AG04449 (cell line): ENCODE results near the gene WWC1.
A peak's percentile ranks its signal among the peaks of the same experiment; 100 is the strongest.

Source experiments
- CTCF ChIA-PET: fragments of 350-600 bp; formaldehyde crosslinking; extraction: SDS; loops from one replicate; lab custom pipeline; 2021; ENCODE audit warnings: antibody characterized with exemption; lab: Yijun Ruan, JAX
- POLR2A ChIA-PET: fragments of 400-600, 350-600 bp; formaldehyde crosslinking; extraction: SDS; loops from one replicate; lab custom pipeline; 2020; ENCODE audit warnings: antibody characterized with exemption, inconsistent platforms; lab: Yijun Ruan, JAX
- DNase-seq: peaks from one replicate; pipeline ENCODE4 v3.0.0-alpha.2; 2010; ENCODE audit warnings: low read depth, low spot score
- H3K4me3 ChIP-seq: 2 replicates; pipeline ENCODE4 v1.5.1; 2011; ENCODE audit warnings: low read depth, mild to moderate bottlenecking, control low read depth, low read length
- CTCF ChIP-seq: IDR thresholded peaks from one replicate; pipeline ENCODE4 v1.5.1; 2011; ENCODE audit warnings: mild to moderate bottlenecking, moderate library complexity, low read length, control low read depth, inconsistent platforms; ENCODE audit not compliant: insufficient read depth; ENCODE audit errors: missing control alignments

The WWC1 gene

GRCh38 chr5:168364151-168364661, 72.8 kb downstream of the WWC1 start:
- ChIA-PET POLR2A (interaction anchor here (1.1 kb wide), 1 partner anchor 36 kb away, joined by 3 read pairs; no protein-coding TSS in a partner anchor), CTCF (interaction anchor here (0.9 to 3.1 kb wide), 4 partner anchors 9 to 122 kb away, joined by 3 to 10 read pairs (median 3); partner anchors contain the start of gene RARS1)
- H3K4me3 ChIP-seq, result no peak overlapping the region
- no peak for TF ChIP-seq CTCF
- DNase-seq, result no peak

- POLR2A ChIA-PET, result interaction anchor here (1.1 kb wide), 1 partner anchor 37 kb away, joined by 3 read pairs; no protein-coding TSS in a partner anchor
- CTCF ChIA-PET, result interaction anchor here (1.1 to 3.1 kb wide), 5 partner anchors 9 to 121 kb away, joined by 3 to 10 read pairs (median 3); partner anchors contain the start of gene RARS1
- no peak for TF ChIP-seq CTCF
- DNase-seq, result no peak
- no peak overlapping the region for H3K4me3 ChIP-seq
These were observed 73.5 kb downstream of the WWC1 start for GRCh38 chr5:168364750-168365550.

GRCh38 chr5:168365581-168366081, 74.2 kb downstream of the WWC1 start:
- no peak for DNase-seq
- no peak overlapping the region; the same call in 1 of the 2 replicates for H3K4me3 ChIP-seq
- CTCF ChIA-PET, result interaction anchor here (1.1 to 3.1 kb wide), 4 partner anchors 8 to 71 kb away, joined by 3 to 10 read pairs (median 3); no protein-coding TSS in a partner anchor
- TF ChIP-seq CTCF, result no peak
- POLR2A ChIA-PET, result no interaction called here

- H3K4me3 ChIP-seq, result no peak overlapping the region
- CTCF ChIA-PET, result interaction anchor here (0.6 to 3.1 kb wide), 4 partner anchors 8 to 71 kb away, joined by 3 to 10 read pairs (median 3); no protein-coding TSS in a partner anchor
- TF ChIP-seq CTCF, result no peak
- POLR2A ChIA-PET, result interaction anchor here (0.6 to 0.9 kb wide), 3 partner anchors 22 to 74 kb away, joined by 4 read pairs; no protein-coding TSS in a partner anchor
- peak; percentile 75 for DNase-seq
These were observed 74.7 kb downstream of the WWC1 start for GRCh38 chr5:168366116-168366515.

- CTCF ChIA-PET, result no interaction called here
- POLR2A ChIA-PET, result no interaction called here
- no peak for TF ChIP-seq CTCF
- DNase-seq, result no peak
- H3K4me3 ChIP-seq, result no peak overlapping the region
These were observed 77.4 kb downstream of the WWC1 start for GRCh38 chr5:168368854-168369253.

- CTCF ChIA-PET, result no interaction called here
- TF ChIP-seq CTCF, result no peak
- POLR2A ChIA-PET, result no interaction called here
- no peak for DNase-seq
- no peak overlapping the region for H3K4me3 ChIP-seq
These were observed 79.4 kb downstream of the WWC1 start for GRCh38 chr5:168370831-168371230.
